ENCODE data around the gene FAM168A.
"Not testable (repeated sequence)": the region's sequence is repeated elsewhere in the genome, so short reads cannot be mapped to it uniquely, and the experiment has no call there.

Gene FAM168A

DNA sequence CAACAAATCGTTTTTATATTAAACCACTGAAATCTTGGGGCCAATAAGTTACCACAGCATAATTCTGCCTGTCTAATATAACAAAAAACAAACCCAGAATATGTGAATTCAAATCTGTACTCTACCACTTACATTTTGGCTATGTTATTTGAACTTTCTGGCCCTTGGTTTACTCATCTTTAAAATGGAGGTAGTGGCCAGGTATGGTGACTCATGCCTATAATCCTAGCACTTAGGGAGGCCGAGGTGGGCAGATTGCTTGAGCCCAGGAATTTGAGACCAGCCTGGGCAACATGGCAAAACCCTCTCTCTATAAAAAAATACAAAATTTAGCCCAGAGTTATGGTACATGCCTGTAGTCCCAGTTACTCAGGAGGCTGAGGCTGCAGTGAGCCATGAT is 84.2 kb downstream of the FAM168A start:
- no peak for DNase-seq

DNA sequence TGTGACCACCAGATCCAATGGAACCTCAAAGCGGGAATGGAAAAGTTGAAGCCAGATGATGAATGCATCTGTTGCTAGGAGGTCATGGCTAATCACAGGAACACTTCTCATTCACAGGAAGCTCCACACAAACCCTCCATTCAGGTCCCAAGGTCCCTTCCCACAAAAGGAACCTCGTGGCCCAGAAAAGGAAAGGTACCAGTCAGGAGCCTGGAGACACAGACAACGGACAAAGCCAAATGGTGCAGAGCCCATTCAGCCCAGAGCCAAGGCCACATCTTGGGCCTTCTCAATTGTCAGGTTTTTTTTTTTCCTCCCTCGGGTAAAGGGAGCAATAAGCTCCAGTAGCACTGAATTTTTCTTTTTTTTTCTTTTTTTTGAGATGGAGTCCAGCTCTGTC is 87.0 kb downstream of the FAM168A start:
- no peak for DNase-seq

DNA sequence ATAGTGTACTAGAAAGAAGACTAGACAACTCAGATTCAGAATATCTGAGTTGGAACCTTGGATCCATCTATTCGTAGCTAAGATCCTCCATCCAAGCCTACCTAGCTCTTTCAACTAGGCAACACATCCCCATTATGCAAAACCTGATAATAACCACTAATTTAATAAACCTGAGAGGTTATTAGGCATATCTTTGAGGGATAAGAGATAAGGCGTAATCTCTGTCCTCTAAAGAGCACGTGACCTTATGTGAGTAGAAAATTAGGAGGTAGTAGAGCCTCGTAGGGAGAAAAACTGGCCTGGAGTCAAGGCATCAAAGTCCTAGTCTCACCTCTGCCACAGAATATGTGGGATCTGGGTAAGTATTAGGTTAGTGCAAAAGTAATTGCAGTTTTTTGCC is 87.8 kb downstream of the FAM168A start:
- DNase-seq = no peak

DNA sequence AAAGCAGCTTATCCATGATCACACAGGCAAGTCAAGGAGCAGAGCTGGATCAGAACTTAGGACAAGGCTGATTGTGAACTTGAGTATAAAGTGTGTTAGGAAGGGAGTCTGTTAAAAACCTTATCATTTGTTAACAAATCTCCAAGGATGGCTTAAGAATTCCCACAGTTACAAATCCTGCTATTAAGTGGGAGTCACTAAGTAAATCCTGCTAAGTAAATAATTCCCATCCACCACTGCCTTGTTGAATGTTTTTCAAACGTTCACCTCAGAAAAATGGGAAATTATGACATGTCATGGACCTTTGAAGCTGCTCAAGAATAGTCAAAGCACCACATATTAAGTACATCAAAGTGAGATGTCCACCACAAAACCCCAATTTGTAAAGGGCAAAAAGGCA is 88.7 kb downstream of the FAM168A start:
- no peak for DNase-seq

DNA sequence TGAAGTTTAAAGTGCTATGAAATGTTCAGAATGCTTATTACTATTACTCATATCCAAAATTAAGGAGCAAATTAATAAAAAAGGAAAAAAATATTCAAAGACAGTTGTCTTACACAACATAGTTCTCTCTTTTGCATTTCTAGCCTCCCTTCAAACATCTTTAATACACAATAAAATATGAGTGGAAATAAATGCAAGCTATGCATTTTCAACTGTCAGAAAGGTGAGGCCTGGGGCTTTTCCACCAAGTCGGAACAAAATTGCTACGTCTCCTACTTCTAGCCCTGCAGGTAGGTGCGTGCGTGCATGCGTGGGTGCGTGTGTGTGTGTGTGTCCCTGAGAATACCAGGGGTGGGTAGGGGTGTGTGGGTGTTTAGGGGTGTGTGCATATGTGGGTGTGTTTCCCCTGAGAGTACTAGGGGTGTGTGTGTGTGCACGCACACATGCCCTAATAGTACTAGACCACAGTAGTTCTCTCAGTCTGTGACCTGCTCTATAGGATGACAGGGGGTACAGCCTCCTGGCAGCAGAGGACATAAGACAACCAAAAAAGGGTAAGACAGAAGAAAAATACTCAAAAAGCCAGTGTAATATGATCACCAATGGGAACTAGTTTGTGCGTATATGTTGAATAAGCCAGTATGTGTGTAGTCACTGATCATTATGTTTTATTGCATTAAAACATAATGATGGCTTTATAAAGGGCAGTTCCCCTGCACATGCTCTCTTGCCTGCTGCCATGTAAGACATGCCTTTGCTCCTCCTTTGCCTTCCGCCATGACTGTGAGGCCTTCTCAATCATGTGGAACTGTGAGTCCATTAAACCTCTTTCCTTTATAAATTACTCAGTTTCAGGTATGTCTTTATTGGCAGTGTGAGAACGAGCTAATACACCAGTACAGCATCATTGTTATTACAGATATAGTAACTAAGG is 89.4 kb downstream of the FAM168A start:
- no peak for DNase-seq

DNA sequence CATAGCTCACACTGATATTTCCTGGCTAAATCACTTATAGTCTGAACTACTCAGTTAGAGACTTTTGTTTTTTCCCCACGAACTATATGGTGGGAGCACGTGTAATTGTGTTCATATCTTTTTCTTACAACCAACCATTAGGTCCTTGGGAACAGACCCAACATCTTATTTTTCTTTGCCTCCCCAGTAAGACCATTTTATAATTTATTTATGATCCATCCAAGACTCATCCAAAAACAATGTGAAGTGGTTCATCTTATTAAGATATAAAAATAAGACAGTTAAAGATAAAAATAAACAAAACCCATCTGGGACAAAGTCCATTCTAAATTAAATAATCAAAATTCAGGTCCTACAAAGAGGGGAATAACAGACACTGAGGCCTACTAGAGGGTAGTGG is 90.8 kb downstream of the FAM168A start:
- DNase-seq = no peak

DNA sequence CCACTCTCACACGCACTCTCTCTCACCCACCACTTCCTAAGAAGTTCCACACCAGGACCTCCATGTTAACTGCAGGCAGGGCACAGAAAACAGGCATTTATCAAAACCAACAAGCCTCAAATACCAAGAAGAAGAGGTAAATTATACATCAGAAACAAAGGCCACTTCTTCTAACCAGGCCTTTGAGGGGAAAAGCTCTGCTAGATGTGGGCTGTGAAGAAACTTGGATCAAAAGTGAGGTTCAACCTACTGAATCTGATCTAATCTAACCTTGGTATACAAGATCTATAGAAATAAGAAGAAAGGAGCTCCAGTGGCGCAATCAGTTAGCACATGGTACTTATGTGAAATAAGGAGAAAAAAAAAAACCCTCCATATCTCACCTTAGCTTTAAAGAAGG is 91.9 kb downstream of the FAM168A start:
- no peak for DNase-seq

DNA sequence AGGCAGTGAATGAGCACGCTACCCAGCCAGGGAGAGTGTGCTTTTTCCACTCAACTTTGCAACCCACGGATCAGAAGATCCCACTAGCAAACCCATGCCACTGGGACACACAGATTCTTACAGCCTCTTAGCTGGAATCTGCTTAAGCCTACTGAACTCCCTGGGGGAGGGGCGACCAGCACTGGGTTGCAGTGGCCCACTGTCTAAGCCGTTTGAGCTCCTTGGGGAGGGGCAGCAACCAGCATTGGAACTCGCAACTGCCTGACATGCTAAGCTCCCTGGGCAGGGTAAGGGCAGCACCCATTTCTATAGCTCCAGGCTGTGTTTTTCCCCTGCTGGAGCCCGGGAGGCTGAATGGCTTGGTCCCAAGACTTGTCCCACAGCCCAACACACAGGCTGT is 99.6 kb downstream of the FAM168A start:
- DNase-seq = no peak

DNA sequence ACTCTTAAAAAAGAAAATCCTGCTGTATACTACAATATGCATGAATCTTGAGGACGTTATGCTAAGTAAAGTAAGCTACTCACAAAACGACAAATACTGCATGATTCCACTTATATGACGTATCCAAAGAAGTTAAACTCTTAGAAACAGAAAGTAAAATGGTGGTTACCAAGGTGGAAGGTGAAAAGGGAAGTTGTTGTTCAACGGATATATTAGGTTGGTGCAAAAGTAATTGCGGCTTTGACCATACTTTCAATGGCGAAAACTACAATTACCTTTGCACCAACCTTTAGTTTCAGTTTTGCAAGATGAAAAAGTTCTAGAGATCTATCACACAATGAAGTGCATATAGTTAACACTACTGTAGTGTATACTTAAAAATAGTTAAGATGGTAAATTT is 101.8 kb downstream of the FAM168A start:
- DNase-seq = no peak

DNA sequence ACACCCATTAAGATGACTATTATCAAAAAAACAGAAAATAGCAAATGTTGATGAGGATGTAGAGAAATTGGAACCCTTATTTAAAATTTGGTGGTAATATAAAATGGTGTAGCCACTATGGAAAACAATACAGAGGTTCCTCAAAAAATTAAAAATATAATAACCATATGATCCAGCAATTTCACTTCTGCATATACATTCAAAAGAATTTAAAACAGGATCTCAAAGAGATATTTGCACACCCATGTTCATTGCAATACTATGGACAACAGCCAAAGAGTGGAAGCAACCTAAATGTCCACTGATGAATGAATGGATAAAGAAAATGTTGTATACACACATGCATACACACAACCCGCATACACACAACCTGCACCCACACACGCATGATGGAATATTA is 102.2 kb downstream of the FAM168A start:
- DNase-seq = no peak

DNA sequence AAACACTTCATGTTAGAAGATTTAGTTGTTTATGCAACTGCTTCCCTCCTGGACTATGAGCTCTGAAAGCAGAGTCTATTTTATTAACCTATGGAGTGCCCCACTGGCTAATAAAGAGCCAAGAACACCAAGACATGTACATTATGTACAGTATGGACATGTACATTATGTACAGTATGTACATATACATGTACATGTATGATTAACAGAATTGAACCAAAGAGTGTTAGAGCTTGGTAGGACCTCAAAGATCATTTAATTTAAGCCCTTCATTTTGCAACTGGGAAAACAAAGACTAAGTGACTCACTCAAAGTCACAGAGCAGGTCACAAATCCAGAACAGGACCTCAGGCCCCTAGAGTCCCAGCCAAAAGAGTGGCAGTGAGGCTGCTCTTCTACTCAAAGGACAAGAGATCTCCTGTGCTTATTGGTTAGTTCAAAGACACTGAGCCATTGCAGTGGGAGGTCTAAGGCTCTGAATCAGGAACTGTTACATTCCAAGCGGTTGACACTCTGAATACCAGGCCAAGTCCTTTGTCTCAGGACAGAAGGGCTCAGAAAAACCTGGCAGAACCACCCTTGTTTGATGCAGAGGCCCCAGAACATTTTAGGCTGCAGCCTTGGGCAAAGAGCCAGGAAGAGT is 103.8 kb downstream of the FAM168A start:
- DNase-seq = no peak

DNA sequence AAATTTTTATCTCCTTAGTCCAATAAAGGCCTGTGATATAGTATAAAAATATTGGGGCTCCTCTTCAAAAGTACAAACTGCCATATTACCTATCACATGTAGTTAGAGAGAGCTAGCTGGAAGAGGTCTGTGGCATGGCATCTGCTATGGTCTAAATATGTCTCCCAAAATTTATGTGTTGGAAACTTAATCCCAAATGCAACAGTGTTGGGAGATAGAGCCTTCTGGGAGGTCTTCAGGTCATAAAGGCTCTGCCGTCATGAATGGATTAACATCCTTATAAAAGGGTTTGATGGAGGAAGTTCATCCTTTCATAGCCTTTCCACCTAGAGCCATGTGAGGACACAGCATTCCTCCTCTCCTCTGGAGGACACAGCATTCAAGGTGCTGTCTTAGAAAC is 116.3 kb downstream of the FAM168A start:
- DNase-seq = no peak

DNA sequence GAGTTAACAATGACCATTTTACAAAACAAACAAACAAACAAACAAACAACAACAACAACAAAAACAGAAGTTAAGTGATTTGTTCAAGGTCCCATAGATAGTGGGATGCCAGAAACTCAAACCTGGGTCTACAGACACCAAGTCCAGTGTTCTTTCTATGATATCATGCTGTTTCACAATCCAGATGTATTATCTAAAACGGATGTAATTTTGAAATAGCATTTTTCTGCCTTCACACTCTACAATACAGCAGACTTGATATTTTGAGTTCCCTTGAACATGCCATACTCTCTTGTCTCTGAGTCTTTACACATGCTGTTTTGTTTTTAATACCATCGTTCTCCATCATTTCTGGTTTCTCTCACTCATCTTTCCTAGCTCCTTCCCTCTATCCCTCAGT is 117.2 kb downstream of the FAM168A start:
- DNase-seq = no peak

DNA sequence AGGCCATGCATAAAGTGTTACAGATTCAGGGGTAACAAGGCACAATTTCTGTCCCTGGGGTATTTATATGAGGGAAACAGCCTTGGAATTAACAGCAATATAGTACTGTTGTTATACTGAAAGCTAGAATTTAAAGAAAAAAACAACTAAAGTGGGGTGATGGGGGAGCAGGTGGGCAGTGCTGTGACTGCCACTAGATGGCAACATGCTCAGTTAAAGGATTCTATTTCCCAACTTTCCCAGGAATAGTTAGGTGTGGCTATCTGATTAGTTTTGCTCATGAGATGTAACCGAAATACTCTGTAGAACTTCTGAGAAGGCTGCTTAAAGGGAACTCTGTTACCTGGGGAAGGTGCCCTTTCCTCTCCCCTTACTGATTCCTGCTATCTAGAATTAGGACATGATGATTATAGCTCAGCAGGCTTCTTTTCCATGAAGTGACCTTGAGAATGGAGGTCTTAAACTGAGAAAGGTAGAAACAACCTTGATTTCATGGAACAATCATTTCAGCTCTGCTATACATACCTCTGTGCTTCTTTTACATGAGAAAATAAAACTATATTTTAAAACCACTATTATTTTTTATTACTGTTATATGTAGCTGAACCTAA is 119.1 kb downstream of the FAM168A start:
- no peak for DNase-seq

DNA sequence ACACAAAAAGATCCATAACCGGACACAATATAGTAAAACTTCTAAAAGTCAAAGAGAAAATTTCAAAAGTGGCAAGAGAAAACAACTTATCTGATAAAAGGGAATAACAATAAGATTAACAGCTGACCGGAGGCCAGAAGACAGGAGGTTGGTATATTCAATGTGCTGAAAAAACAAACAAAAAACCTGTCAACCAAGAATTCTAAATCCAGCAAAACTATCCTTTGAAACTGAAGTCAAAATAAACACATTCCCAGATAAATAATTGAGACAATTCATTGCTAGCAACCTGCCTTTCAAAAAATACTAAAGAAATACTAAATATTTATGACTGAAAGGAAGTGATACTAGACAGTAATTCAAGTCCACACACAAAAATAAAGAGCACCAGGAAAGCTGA is 120.4 kb downstream of the FAM168A start:
- no peak for DNase-seq

DNA sequence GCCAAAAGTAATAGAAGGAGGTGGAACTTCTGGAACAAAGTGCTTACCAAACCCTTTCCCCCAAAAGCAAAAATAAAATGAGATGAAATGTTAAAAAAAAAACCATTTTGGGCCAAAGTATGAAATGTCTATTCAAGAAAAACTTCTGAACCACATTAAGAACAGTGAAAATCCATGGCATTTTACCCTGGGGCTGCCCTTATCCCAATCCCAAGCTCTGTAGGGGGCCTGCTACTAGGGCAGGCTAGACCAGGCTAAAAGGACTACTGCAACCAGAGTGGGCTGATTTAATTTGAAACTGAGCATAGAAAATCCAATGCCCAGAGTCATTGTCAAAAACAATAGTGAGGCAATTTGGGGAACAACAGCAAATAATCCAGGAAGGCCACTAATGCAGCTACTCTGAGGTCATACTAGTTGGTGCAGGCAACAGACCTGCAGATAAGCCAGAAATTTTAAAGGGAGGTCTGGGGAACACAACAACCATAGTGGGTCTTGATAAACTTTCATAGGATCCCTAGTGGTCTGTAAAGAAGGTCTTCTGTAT is 122.3 kb downstream of the FAM168A start:
- no peak for DNase-seq

DNA sequence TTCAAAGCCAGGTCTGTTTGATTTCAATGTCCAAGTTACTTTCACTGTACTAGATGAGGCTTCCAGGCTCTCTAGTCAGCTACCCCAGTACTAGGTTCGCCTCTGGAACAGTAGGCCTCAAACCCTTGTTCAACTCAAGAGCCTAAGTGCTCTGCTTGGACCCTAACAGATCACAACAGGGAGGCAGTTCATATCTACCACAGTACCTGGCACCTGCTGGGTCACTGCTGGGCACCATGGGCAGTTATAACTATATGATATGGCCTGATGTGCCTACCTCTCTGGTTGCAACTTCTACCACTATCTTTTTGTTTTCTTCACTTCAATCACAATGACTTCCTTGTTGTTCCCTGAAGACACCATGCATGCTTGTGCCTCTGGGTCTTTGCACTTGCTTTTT is 124.7 kb downstream of the FAM168A start:
- no peak for DNase-seq

DNA sequence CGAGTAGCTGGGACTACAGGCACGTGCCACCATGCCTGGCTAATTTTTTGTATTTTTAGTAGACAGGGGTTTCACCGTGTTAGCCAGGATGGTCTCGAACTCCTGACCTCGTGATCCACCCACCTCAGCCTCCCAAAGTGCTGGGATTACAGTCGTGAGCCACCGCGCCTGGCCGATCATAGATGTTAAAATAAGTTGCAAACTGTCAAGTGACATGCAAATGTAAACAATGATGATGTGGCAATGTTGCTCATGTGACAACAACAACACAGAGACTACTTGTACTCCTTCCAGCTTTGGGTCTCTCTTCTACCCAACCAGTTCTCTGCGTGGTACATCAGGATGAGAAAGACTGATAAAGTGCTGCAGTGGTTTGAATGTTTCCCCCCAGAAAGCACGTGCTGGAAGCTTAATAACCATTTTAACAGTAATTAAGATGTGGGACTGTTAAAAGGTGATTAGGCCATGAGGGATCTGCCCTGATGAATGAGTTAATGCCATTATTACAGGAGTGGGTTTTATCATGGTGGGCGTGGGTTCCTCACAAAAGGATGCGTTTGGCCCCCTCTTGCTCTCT is 127.8 kb downstream of the FAM168A start:
- DNase-seq = not testable (repeated sequence)

DNA sequence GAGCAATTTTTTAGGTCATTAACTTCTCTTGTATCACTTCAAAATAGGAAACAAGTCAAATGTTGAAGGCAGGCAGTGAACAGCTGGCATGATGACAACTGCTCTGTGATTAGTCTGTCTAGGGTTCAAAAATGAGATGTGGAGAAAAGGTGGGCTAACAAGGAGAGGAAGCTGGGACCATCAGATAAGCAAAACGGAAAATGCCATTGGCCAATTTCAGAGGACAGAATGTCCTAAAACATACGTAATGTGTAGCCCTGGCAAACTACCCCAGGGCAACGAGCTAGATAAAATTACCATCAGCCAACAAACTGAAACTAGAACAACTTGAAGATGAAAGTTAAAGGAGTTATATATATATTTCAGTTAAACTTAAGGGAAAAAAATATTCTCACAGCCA is 128.5 kb downstream of the FAM168A start:
- no peak for DNase-seq

DNA sequence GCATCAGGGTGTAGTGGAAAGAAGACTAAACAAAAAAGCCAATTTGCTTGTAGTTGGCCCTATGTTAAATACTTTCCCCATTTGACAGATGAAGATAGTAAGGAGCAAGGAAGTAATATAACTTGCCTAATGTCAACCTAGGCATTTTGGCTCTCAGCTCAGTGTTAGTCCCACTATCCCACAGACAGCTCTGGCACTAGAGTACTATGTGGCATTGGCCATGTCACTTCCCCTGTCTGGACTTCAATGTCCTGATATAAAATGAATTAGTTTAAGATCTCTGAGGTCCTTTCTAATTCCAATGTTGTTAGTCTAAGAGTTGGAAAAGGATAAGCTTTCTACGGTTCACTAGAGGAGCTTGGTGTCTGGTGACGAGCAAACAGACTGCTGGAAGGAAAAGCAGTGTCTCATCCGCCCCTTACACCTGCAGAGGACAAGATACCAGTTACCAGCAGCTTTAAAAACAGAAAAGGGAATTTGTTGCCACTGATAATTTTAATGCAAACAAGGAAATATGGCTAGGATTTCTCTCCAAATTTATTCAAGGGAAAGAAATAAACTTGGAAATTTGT is 129.2 kb downstream of the FAM168A start:
- DNase-seq = no peak

DNA sequence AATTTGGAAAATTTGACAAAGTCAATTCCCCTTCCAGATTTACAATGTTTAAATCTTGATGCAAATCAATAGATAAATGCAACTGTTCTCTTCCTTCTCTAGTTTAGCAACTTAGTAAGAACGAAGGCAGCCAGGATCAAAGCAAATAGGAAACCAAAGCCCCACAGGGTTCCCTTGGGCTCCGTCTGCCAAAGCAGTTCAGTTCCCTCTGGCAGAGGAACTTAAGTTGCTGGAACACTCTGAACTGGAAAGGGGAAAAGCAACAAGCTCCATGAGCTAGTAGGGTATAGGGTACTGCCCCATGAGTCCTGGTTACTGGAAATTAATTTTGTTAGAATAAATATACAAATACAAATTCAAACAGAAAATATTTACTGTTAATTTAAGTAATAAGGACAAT is 130.4 kb downstream of the FAM168A start:
- no peak for DNase-seq

DNA sequence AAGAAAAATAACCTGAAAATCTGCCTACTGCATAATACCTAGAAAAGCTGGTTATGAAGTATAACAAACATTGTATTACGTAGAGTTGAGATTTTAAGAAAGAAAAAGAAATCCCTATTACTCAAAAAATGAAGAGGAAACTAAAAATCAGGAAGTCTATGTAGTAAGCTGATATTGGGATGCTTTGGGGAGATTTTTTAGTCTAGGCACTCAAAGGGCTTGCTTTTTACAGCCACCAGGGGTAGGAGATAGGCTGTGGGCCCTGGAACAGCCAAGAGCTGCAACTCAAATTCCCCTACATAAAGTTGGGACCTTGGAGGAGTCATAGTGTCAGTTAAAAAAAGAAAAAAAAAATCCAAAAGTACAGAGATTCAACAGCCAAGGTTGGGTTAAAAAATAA is 131.3 kb downstream of the FAM168A start:
- no peak for DNase-seq

DNA sequence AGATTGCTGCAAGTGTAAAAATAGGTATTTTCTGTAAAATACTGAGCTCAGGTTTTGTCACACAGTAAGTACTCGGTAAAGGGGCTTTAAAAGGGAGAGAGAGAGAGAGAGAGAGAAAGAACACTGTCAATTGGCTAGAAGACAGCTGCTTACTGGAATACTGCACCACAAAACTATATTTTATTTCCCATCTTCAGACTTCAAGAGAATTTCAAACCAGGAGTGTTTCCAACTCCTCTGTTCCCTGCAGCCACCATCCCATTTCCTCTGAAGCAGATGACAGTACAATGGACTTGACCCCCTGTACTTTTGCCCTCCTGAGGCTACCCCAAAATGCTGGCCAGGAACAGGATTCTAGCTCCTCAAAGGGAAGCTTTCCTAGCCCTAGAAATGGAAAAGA is 132.0 kb downstream of the FAM168A start:
- DNase-seq = no peak
